ENCODE results near the gene DNM3.

DNA sequence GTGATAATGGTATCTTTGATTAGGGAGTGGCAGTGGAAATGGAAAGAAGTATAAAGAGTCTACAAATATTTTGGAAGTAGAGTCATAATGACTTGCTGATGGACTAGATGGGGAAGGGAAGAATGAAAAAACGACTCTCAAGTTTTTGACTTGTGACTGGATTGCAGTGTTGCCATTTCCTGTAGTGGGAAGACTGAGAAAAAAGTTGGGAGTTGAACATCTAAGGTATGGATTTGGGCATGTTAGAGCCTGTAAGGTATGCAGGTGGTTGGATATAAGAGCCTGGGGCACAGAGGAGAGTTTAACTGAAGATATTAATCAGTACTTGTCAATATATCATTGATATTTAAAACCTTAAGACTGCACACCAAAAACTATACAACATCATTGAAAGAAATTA is 19.4 kb downstream of the DNM3 start:
- TF ChIP-seq POLR2A (IDR thresholded peaks at IDR 0.05; ENCODE audit: low read length) = no peak
- no peak for TF ChIP-seq GATA1 (IDR thresholded peaks at IDR 0.05; ENCODE audit: low read depth, low read length)
